AG09319 (cell line): Measurements from ENCODE around the gene PHLDA2.

Experiments used
- DNase-seq: peaks from one replicate; pipeline ENCODE4 v3.0.0-alpha.2; 2010; ENCODE audit warnings: low read depth; ENCODE audit errors: extremely low read depth
- TF ChIP-seq, protein P1 (sequence below): IDR thresholded peaks from 2 replicates; pipeline ENCODE4 v1.5.1; 2011; ENCODE audit warnings: low read depth, mild to moderate bottlenecking, inconsistent platforms, low read length, moderate library complexity

Gene PHLDA2

DNA sequence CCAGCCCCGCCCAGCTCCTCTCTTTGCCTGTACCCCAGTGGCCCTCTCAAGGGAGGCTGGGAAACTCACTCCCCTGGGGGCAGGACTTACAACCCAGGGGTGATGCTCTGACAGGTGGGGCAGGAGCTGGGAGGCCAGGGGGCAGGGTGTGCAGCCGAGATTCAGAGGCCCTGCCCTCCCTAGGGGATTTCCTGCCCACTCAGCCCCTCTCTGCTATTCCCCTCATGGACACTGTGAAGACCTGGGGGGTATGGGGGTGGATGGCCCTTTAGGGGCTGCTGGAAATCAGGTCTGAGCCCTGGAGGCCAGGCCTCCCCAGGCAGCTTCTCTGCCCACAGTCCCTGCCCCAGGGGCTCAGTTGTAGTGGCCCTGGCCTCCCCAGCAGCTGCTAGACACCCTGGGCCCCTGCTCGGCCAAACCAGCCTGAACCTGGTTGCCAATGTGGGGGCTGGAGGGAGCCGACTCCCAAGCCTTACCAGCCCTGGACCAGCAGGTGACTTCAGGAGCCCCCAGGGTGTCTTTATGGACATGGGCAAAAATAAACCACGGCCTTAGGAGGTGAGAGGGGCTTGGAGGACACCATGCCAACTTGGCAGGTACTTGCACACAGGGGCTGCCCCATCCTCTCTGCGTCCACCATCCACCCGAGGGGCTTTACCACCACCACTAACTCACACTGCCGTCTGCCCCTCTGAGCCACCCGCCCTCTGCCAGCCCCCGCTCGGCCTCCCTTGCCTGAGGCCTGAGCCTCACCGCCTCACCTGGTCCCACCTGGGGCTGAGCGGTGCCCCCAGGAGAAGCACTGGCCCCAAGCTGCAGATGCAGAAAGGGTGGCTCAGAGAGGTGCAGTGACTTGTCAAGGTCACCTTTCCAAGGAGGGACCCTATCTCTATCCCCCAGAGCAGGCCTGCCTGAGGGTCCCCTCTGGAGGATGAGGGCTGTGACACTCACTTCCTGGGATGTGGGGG is 2.8 kb upstream of the PHLDA2 start:
- TF ChIP-seq, protein P1, sequence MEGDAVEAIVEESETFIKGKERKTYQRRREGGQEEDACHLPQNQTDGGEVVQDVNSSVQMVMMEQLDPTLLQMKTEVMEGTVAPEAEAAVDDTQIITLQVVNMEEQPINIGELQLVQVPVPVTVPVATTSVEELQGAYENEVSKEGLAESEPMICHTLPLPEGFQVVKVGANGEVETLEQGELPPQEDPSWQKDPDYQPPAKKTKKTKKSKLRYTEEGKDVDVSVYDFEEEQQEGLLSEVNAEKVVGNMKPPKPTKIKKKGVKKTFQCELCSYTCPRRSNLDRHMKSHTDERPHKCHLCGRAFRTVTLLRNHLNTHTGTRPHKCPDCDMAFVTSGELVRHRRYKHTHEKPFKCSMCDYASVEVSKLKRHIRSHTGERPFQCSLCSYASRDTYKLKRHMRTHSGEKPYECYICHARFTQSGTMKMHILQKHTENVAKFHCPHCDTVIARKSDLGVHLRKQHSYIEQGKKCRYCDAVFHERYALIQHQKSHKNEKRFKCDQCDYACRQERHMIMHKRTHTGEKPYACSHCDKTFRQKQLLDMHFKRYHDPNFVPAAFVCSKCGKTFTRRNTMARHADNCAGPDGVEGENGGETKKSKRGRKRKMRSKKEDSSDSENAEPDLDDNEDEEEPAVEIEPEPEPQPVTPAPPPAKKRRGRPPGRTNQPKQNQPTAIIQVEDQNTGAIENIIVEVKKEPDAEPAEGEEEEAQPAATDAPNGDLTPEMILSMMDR: no peak
- no peak for DNase-seq

DNA sequence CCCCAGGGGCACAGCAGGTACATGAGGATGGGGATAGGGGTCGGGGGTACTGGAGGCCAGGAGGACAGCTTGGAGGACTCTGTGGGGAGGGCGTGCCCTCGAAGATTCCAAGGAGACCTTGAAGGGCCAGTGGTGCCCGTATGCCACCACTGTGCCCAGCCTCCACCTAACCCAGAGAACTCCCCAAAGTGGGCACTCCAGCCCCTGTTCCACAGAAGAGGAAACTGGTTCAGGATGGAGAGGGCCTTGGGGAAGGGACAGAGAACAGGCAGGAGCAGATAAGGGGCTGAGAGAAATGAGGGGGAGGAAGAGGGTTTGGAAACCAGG is 2.2 kb upstream of the PHLDA2 start:
- no peak for DNase-seq
- TF ChIP-seq, protein P1: no peak

DNA sequence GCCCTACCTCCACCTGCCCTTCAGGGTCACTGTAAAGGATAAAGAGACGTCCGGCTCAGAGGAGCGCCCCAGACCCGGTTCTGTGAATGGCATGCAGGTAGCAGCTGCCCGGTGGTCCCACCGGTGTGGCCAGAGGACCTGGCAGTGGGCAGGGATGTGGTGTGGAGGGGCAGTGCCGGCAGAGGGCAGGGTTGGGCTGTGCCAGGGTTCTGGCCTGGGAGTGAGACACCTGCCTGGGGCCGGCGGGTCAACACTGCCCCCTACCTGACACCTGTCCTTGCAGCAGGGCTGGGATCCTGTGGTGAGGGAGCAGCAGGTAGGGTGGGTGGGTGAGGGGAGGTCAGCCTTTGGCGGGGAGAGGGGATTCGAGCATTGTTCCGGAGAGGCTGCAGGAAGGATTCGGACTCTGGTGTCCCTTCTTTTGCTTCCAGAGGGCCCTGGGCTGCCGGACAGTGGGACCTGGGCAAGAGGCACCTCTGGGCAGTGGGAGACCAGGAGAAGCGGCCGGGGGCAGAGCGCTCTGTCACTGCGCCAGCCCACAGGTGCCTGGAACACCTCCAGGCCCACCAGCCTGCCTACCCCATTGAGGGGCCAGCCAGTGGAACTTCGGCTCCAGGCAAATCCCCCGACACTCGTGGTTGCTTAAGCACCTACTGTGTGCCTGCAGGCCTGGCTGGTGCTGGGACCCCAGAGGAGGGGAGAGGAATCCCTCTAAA is 1.6 kb upstream of the PHLDA2 start:
- no peak for DNase-seq
- TF ChIP-seq, protein P1: peak; percentile 21

DNA sequence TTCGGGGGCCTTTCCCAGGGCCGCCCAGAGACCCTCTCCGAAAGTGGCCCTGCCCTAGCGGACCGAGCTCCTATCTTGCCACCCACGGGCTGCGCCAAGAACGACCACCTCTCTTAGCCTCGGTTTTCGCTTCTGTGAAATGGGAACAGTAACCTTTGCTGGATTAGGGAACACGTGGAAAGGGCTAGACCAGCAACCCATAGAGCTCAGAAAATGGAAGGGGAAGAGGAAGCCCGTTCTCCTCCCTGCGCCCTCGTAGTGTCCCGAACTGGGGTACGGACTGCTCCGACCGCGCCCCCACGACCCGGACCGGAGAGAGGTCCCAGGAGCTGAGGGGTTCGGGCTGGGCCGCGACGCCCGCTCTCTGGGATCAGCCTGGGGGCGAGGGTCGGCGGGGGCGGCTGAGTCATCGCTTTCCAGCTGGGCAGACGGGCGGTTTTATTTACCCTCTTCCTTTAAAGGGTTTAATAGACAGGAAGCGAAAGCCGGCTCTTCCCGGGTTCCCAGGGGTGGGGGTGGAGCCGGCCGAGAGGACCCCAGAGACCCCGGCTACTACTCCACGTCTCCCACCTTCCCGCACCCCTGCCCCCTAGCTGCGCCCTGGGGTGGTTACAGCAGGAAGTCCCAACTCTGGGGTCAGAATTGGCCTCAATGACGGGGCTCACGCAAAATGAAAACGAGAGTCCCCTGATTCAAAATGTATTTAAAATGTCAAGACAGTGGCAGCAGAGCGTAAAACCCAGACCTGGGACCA is 907 bp upstream of the PHLDA2 start:
- TF ChIP-seq, protein P1: peak; percentile 53

DNA sequence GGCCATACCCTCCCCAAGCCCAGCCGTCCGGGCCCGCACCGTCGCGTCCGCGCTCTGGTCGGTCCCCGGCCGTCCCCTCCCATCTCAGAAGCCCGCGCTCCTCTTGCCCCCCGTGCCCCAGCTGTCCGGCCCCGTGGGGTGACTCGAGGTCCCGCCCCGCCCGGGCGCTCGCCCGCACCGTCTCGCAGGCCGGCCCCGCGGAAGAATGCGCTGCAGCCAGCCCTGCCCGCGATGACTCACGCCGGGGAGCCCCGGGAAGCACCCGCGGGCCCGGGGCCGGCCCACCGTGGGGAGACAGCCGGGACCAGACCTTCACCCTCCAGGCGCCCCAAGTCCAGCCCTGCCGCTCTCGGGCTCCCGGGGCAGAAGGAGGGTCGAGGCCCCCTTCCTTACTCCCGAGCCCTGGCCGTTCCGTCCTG is 320 bp upstream of the PHLDA2 start:
- TF ChIP-seq, protein P1: no peak
- DNase-seq: no peak

More for the DNA sequence above, 907 bp upstream of the PHLDA2 start:
- no peak for DNase-seq

DNA sequence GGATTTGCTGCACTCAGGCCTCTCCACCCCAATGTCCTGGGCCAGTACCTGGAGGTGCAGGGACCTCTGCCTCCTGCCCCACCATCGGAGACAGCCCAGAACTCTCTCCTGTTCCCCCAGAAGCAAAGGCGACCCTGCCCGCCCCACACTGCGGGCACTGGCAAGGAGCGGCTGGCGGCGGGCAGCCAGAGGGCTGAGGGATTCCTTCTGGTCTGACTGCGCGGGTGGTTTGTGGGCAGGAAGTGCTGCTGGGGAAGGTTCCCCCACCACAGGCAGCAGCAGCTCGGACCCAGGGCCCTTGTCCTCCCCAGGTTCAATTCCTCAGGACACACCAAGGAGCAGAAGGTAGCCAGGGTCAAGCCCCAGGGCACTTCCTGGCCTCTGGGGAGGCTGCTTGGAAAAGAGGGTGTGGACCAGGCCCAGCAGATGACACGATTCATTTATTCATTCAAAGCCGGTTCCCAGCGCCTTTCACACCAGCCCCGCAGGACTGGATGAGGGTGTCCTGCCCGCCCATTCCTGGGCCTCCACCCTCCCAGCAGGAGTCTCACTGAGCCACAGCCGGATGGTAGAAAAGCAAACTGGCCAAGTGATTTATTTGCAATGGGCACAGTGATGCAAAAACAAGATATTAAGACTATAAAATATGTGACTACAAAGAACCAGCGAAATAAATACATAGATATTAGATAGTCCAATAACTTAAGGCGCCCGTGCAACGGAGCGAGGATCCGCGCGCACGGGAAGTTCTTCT is 1.2 kb downstream of the PHLDA2 start:
- TF ChIP-seq, protein P1: no peak

More for the DNA sequence above, 1.2 kb downstream of the PHLDA2 start:
- DNase-seq: no peak
